Sigmoid colon (tissue), 4 donors: ENCODE results near the gene ALDH1L1.

Experiments used
- EP300 ChIP-seq, 4 donors: sonication (generic); formaldehyde crosslinking; IDR thresholded peaks; one replicate each; pipeline ENCODE4 v1.6.1; 2017; ENCODE audit warnings: antibody characterized with exemption in 4 of 4
- POLR2A ChIP-seq, 2 donors: fragments of 450-650 bp; IDR thresholded peaks; one replicate each; pipeline ENCODE4 v1.6.1; 2016; ENCODE audit warnings: antibody characterized with exemption in 2 of 2, mild to moderate bottlenecking in 2 of 2, moderate library complexity in 2 of 2
- POLR2AphosphoS5 ChIP-seq, 4 donors: sonication (generic); formaldehyde crosslinking; IDR thresholded peaks; one replicate each; pipeline ENCODE4 v1.6.1; 2017; ENCODE audit warnings: antibody characterized with exemption in 4 of 4
- TF ChIP-seq, protein P1 (sequence below), 4 experiments: fragments of 450-650 bp in 3 of 4; fragments of 200-600 bp in 1 of 4; IDR thresholded peaks; one replicate each; pipeline ENCODE4 v1.5.1; 2016 to 2019; ENCODE audit warnings: antibody characterized with exemption in 4 of 4, mild to moderate bottlenecking in 3 of 4, moderate library complexity in 2 of 4

DNA sequence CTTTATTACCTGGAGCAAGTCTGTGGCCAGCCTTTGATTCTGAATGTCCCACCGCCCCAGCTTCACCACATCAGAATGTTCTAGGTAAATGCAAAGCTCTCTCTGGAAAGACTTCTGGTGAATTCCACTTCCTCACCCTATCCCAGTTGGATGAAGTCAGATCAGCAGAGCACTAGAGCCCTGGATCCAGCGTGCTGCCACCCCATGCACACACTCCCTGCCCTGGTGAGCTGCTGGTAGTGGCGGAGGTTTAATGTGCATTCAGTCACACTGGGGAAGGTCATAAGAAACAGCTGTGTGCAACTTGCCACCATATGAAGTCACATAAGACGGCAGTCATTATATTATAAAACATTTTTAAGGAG is 80.1 kb downstream of the ALDH1L1 start:
- TF ChIP-seq, protein P1, sequence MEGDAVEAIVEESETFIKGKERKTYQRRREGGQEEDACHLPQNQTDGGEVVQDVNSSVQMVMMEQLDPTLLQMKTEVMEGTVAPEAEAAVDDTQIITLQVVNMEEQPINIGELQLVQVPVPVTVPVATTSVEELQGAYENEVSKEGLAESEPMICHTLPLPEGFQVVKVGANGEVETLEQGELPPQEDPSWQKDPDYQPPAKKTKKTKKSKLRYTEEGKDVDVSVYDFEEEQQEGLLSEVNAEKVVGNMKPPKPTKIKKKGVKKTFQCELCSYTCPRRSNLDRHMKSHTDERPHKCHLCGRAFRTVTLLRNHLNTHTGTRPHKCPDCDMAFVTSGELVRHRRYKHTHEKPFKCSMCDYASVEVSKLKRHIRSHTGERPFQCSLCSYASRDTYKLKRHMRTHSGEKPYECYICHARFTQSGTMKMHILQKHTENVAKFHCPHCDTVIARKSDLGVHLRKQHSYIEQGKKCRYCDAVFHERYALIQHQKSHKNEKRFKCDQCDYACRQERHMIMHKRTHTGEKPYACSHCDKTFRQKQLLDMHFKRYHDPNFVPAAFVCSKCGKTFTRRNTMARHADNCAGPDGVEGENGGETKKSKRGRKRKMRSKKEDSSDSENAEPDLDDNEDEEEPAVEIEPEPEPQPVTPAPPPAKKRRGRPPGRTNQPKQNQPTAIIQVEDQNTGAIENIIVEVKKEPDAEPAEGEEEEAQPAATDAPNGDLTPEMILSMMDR (IDR thresholded peaks at IDR 0.05), result no peak
- no peak for TF ChIP-seq POLR2AphosphoS5 (IDR thresholded peaks at IDR 0.05)
- no peak for TF ChIP-seq POLR2A (IDR thresholded peaks at IDR 0.05)
- TF ChIP-seq EP300 (IDR thresholded peaks at IDR 0.05), result no peak
